Measurements from ENCODE around the gene ZNF678.

DNA sequence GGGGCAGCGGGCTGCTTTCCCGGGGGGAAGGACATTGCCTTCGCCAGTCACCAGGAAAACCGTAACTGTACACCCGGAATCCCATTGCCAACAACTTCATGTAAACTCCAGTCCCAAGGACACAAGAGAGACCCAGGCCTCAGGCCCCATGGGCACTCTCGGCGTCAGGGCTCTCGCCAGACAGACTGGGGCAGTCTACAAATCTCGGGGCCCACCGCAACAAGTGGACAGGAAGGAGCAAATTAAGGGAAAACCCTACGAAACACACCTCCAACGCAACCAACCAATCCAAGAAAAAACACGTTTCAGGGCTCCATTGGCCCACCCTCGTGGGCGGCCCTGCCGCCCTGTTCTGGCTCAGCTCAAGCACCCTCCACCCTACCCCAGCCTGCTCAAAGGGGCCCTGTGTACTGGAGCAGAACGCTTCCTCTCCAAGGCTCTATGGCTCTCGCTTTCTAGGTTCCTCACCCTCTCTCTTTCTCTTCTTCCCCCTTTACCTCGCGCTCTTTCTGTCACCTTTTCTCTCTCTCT is 4.6 kb upstream of the ZNF678 start:
- TF ChIP-seq POLR2A (IDR thresholded peaks at IDR 0.05) = no peak
- no peak for TF ChIP-seq CTCF (IDR thresholded peaks at IDR 0.05)

Measured in heart left ventricle (tissue), 13 donors.